ENCODE data around the gene TSPAN14.
"Not testable (repeated sequence)": the region's sequence is repeated elsewhere in the genome, so short reads cannot be mapped to it uniquely, and the experiment has no call there.

The TSPAN14 gene

DNA sequence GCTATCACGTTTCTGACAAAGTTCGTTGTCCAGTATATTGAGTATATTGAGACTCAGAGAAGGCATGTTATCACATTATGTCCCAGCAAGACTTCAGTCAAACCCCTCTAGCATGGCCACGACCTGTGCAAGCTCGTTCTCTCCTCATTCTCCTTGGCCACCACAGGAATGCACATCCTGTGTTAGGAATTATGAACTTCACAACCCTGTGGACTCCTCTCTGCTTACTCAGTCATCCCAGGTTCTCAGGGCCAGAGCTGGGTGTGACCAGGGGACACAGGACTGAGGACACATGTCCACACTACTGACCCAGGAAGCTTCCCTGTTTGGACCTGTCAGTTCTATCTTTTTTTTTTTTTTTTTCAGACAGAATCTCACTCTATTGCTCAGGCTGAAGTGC lies 87.9 kb downstream of the TSPAN14 start:
- Histone ChIP-seq H3K4me3 (ENCODE audit: low read length, poor library complexity, severe bottlenecking) (no peak overlapping the region), H2AFZ (ENCODE audit: low read length) (no peak overlapping the region), H3K4me1 (ENCODE audit: insufficient read depth, low read length, poor library complexity, severe bottlenecking) (peaks cover 34% of the 10 kb centered on the region), H3K27me3 (ENCODE audit: insufficient read depth, low read length, poor library complexity, severe bottlenecking) (no peaks in the 10 kb centered on the region), H3F3A (ENCODE audit: low read depth) (no peaks in the 10 kb centered on the region), H3K9me3 (ENCODE audit: insufficient read depth, low read depth, low read length) (no peaks in the 10 kb centered on the region), H3K36me3 (ENCODE audit: insufficient read depth, low read length) (no peaks in the 10 kb centered on the region), H3K79me2 (ENCODE audit: insufficient read depth, low read length) (no peaks in the 10 kb centered on the region; the same call in 1 of the 2 replicates), H3K9me2 (replicated peaks; ENCODE audit: low read depth, low read length) (no peaks in the 10 kb centered on the region), H4K20me1 (ENCODE audit: insufficient read depth, low read length, poor library complexity, severe bottlenecking) (no peaks in the 10 kb centered on the region), H3K9ac (ENCODE audit: low read depth, low read length, poor library complexity, severe bottlenecking) (no peak overlapping the region), H3K4me2 (ENCODE audit: low read depth, low read length, poor library complexity, severe bottlenecking) (no peak overlapping the region)
- no peak for TF ChIP-seq EZH2phosphoT487 (IDR thresholded peaks at IDR 0.05; ENCODE audit: borderline replicate concordance)
- TF ChIP-seq, protein P1, sequence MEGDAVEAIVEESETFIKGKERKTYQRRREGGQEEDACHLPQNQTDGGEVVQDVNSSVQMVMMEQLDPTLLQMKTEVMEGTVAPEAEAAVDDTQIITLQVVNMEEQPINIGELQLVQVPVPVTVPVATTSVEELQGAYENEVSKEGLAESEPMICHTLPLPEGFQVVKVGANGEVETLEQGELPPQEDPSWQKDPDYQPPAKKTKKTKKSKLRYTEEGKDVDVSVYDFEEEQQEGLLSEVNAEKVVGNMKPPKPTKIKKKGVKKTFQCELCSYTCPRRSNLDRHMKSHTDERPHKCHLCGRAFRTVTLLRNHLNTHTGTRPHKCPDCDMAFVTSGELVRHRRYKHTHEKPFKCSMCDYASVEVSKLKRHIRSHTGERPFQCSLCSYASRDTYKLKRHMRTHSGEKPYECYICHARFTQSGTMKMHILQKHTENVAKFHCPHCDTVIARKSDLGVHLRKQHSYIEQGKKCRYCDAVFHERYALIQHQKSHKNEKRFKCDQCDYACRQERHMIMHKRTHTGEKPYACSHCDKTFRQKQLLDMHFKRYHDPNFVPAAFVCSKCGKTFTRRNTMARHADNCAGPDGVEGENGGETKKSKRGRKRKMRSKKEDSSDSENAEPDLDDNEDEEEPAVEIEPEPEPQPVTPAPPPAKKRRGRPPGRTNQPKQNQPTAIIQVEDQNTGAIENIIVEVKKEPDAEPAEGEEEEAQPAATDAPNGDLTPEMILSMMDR (conservative IDR thresholded peaks at IDR 0.05; ENCODE audit: low read length), result no peak

DNA sequence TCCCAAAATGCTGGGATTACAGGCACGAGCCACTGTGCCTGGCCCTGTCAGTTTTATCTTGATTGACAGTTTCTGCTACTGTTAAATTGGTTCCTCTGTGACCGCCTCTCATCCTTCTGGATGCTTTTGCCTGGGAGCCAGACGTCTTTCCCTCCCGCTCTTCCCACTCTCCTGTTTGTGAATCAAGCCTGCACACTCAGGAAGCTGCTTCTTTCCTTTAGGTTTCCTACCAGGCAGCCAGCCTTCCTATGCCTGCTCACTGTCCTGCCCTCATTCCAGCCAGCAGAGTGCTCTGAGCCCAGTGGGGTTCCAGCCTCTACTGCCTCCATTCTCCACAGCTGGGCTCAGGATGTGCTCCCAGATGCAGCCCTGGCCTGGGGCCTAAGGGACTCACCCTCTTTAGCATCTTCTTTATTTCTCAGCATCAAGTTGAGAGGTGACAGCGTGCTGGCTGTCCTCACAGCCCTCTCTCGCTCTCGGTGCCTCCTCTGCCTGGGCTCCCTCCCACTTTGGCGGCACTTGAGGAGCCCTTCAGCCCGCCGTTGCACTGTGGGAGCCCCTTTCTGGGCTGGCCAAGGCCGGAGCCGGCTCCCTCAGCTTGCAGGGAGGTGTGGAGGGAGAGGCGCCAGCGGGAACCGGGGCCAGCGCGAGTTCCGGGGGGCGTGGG lies 88.7 kb downstream of the TSPAN14 start:
- Histone ChIP-seq H3K9me3 (ENCODE audit: insufficient read depth, low read depth, low read length) (no peaks in the 10 kb centered on the region), H3K4me1 (ENCODE audit: insufficient read depth, low read length, poor library complexity, severe bottlenecking) (peaks cover 27% of the 10 kb centered on the region), H3K4me3 (ENCODE audit: low read length, poor library complexity, severe bottlenecking) (no peak overlapping the region), H4K20me1 (ENCODE audit: insufficient read depth, low read length, poor library complexity, severe bottlenecking) (no peaks in the 10 kb centered on the region), H3K79me2 (ENCODE audit: insufficient read depth, low read length) (no peaks in the 10 kb centered on the region; the same call in 1 of the 2 replicates), H3K36me3 (ENCODE audit: insufficient read depth, low read length) (no peaks in the 10 kb centered on the region), H3K9ac (ENCODE audit: low read depth, low read length, poor library complexity, severe bottlenecking) (no peak overlapping the region), H3K4me2 (ENCODE audit: low read depth, low read length, poor library complexity, severe bottlenecking) (no peak overlapping the region), H3K27me3 (ENCODE audit: insufficient read depth, low read length, poor library complexity, severe bottlenecking) (no peaks in the 10 kb centered on the region), H3K9me2 (replicated peaks; ENCODE audit: low read depth, low read length) (no peaks in the 10 kb centered on the region), H3F3A (ENCODE audit: low read depth) (no peaks in the 10 kb centered on the region), H2AFZ (ENCODE audit: low read length) (no peak overlapping the region)
- TF ChIP-seq EZH2phosphoT487 (IDR thresholded peaks at IDR 0.05; ENCODE audit: borderline replicate concordance), result no peak
- TF ChIP-seq, protein P1 (conservative IDR thresholded peaks at IDR 0.05; ENCODE audit: low read length), result no peak

DNA sequence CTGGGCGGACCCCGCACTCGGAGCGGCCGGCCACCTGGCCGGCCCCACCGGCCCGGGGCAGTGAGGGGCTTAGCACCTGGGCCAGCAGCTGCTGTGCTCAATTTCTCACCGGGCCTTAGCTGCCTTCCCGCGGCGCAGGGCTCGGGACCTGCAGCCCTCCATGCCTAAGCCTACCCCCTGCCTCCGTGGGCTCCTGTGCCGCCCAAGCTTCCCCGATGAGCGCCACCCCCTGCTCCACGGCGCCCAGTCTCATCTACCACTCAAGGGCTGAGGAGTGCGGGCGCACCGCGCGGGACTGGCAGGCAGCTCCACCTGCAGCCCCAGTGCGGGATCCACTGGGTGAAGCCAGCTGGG lies 89.2 kb downstream of the TSPAN14 start:
- not testable (repeated sequence) for H3K9me3 ChIP-seq (ENCODE audit: insufficient read depth, low read depth, low read length); H3K4me2 ChIP-seq (ENCODE audit: low read depth, low read length, poor library complexity, severe bottlenecking); H4K20me1 ChIP-seq (ENCODE audit: insufficient read depth, low read length, poor library complexity, severe bottlenecking); H3K9ac ChIP-seq (ENCODE audit: low read depth, low read length, poor library complexity, severe bottlenecking); H3F3A ChIP-seq (ENCODE audit: low read depth); H3K36me3 ChIP-seq (ENCODE audit: insufficient read depth, low read length); H3K79me2 ChIP-seq (ENCODE audit: insufficient read depth, low read length); H3K4me3 ChIP-seq (ENCODE audit: low read length, poor library complexity, severe bottlenecking); H3K27me3 ChIP-seq (ENCODE audit: insufficient read depth, low read length, poor library complexity, severe bottlenecking); H3K9me2 ChIP-seq (replicated peaks; ENCODE audit: low read depth, low read length); H2AFZ ChIP-seq (ENCODE audit: low read length)
- peaks cover 27% of the 10 kb centered on the region for H3K4me1 ChIP-seq (ENCODE audit: insufficient read depth, low read length, poor library complexity, severe bottlenecking)

DNA sequence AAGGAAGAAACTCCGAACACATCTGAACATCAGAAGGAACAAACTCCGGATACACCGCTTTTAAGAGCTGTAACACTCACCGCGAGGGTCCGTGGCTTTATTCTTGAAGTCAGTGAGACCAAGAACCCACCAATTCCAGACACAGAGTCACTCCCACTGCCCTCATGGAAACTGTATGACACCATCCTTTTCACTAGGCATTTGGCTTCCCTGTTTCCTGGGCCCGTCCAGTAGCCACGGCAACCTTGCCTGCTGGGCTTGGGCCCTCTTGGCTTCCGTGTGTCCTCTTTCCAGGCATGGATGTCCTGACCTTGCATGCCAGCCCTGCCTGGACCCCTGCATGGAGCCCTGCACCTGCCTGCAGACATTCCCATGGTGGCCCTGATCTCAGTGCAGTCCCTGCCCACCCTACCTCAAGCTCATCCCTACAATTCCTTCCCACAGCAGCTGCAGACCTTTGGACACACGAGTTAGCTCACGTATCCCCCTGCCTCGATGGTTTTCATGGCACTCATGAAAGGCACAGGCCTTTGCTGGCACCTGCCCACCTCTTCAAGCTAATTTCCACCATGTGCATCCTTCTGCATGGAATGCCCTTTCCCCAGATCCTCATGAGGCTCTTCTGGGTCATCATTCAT lies 90.3 kb downstream of the TSPAN14 start:
- TF ChIP-seq, protein P1 (conservative IDR thresholded peaks at IDR 0.05; ENCODE audit: low read length), result no peak
- TF ChIP-seq EZH2phosphoT487 (IDR thresholded peaks at IDR 0.05; ENCODE audit: borderline replicate concordance), result no peak
- H3K9ac ChIP-seq (ENCODE audit: low read depth, low read length, poor library complexity, severe bottlenecking), result no peak overlapping the region
- H3K9me3 ChIP-seq (ENCODE audit: insufficient read depth, low read depth, low read length), result no peaks in the 10 kb centered on the region
- H3K27me3 ChIP-seq (ENCODE audit: insufficient read depth, low read length, poor library complexity, severe bottlenecking), result no peaks in the 10 kb centered on the region
- no peaks in the 10 kb centered on the region for H3F3A ChIP-seq (ENCODE audit: low read depth)
- no peak overlapping the region for H3K4me2 ChIP-seq (ENCODE audit: low read depth, low read length, poor library complexity, severe bottlenecking)
- H3K9me2 ChIP-seq (replicated peaks; ENCODE audit: low read depth, low read length), result no peaks in the 10 kb centered on the region
- no peaks in the 10 kb centered on the region for H3K36me3 ChIP-seq (ENCODE audit: insufficient read depth, low read length)
- peaks cover 22% of the 10 kb centered on the region for H3K4me1 ChIP-seq (ENCODE audit: insufficient read depth, low read length, poor library complexity, severe bottlenecking)
- H3K79me2 ChIP-seq (ENCODE audit: insufficient read depth, low read length), result no peaks in the 10 kb centered on the region
- no peak overlapping the region for H2AFZ ChIP-seq (ENCODE audit: low read length)
- no peak overlapping the region for H3K4me3 ChIP-seq (ENCODE audit: low read length, poor library complexity, severe bottlenecking)
- H4K20me1 ChIP-seq (ENCODE audit: insufficient read depth, low read length, poor library complexity, severe bottlenecking), result no peaks in the 10 kb centered on the region
